WERI-Rb-1 (cell line): ENCODE measurements around the gene CXXC5.

Experiments
- DNase-seq: peaks from one replicate; pipeline ENCODE4 v3.0.0-alpha.2; 2020
- H3K27ac ChIP-seq: fragments of 250-450 bp; sonication (Bioruptor Pico); 2 replicates; pipeline ENCODE4 v1.5.1; 2020; ENCODE audit warnings: mild to moderate bottlenecking, moderate library complexity
- H3K27me3 ChIP-seq: fragments of 250-450 bp; sonication (Bioruptor Pico); 2 replicates; pipeline ENCODE4 v1.5.1; 2021; ENCODE audit warnings: mild to moderate bottlenecking, low read depth, moderate library complexity; ENCODE audit not compliant: insufficient read depth, severe bottlenecking
- H3K36me3 ChIP-seq: fragments of 250-450 bp; sonication (Bioruptor Pico); 2 replicates; pipeline ENCODE4 v1.5.1; 2020; ENCODE audit warnings: mild to moderate bottlenecking, moderate library complexity
- H3K4me3 ChIP-seq: 2 replicates; pipeline ENCODE4 v1.5.1; 2011; ENCODE audit warnings: low read depth, mild to moderate bottlenecking, control low read depth, low read length
- H3K9me3 ChIP-seq: fragments of 250-450 bp; sonication (Bioruptor Pico); 2 replicates; pipeline ENCODE4 v1.5.1; 2021; ENCODE audit warnings: mild to moderate bottlenecking, moderate library complexity; ENCODE audit not compliant: severe bottlenecking
- CTCF ChIP-seq: IDR thresholded peaks from 2 replicates; pipeline ENCODE4 v1.5.1; 2011; ENCODE audit warnings: low read depth, mild to moderate bottlenecking, control low read depth, inconsistent platforms, low read length

CXXC5 gene

GRCh38 chr5:139707445-139708003 lies 59.4 kb downstream of the CXXC5 start:
- H3K4me3 ChIP-seq = no peak overlapping the region
- no peaks in the 10 kb centered on the region for H3K36me3 ChIP-seq
- peak overlapping the region; percentile 97 for H3K27ac ChIP-seq
- H3K9me3 ChIP-seq = no peaks in the 10 kb centered on the region
- no peaks in the 10 kb centered on the region for H3K27me3 ChIP-seq
- DNase-seq = no peak
- no peak for TF ChIP-seq CTCF

- H3K4me3 ChIP-seq = peak overlapping the region; percentile 70
- no peak for TF ChIP-seq CTCF
- H3K36me3 ChIP-seq = no peaks in the 10 kb centered on the region
- no peaks in the 10 kb centered on the region for H3K27me3 ChIP-seq
- no peak for DNase-seq
- H3K9me3 ChIP-seq = no peaks in the 10 kb centered on the region
- peak overlapping the region; percentile 97 for H3K27ac ChIP-seq
Observed at GRCh38 chr5:139708434-139708861, 60.3 kb downstream of the CXXC5 start.

GRCh38 chr5:139708877-139709581 lies 60.9 kb downstream of the CXXC5 start:
- no peaks in the 10 kb centered on the region for H3K9me3 ChIP-seq
- no peak for TF ChIP-seq CTCF
- H3K27ac ChIP-seq = peak overlapping the region; percentile 97
- peak; percentile 96 for DNase-seq
- H3K27me3 ChIP-seq = no peaks in the 10 kb centered on the region
- H3K36me3 ChIP-seq = no peaks in the 10 kb centered on the region
- H3K4me3 ChIP-seq = peak overlapping the region; percentile 70

- DNase-seq = peak; percentile 83
- peak overlapping the region; percentile 97 for H3K27ac ChIP-seq
- H3K9me3 ChIP-seq = no peaks in the 10 kb centered on the region
- H3K27me3 ChIP-seq = no peaks in the 10 kb centered on the region
- no peaks in the 10 kb centered on the region; the same call in 1 of the 2 replicates for H3K36me3 ChIP-seq
- no peak for TF ChIP-seq CTCF
- H3K4me3 ChIP-seq = peak overlapping the region; percentile 70
Observed at GRCh38 chr5:139709582-139710318, 61.6 kb downstream of the CXXC5 start.

GRCh38 chr5:139710319-139711066 lies 62.3 kb downstream of the CXXC5 start:
- H3K9me3 ChIP-seq = no peaks in the 10 kb centered on the region
- peak overlapping the region; percentile 97 for H3K27ac ChIP-seq
- TF ChIP-seq CTCF = no peak
- H3K27me3 ChIP-seq = no peaks in the 10 kb centered on the region
- H3K36me3 ChIP-seq = no peaks in the 10 kb centered on the region; the same call in 1 of the 2 replicates
- peak overlapping the region; percentile 70 for H3K4me3 ChIP-seq
- peak; percentile 62 for DNase-seq
